ENCODE results near the gene TTC7B. TPM values are rescaled to one million over a fixed set of nuclear protein-coding genes. Genes with fewer than 3 reads are reported as not detected.

The TTC7B gene
- total and polyA plus RNA-seq, 2 experiments from 2014 or later: 7.9 to 28.6 TPM

GRCh38 chr14:90659156-90659555, 157.1 kb downstream of the TTC7B start:
- Mint-ChIP-seq H3K36me3 (ENCODE audit: low read depth) (no peaks in the 10 kb centered on the region), H3K4me1 (peaks cover 35% of the 10 kb centered on the region)
- no peak overlapping the region for H3K27ac ChIP-seq (ENCODE audit: low read depth)

More at GRCh38 chr14:90659156-90659555, 157.1 kb downstream of the TTC7B start:
- Histone ChIP-seq H4K20me1 (replicated peaks; ENCODE audit: insufficient read depth) (no peaks in the 10 kb centered on the region), H3F3A (replicated peaks; ENCODE audit: low read depth) (no peaks in the 10 kb centered on the region), H3K4me2 (no peak overlapping the region), H3K79me2 (replicated peaks; ENCODE audit: insufficient read depth) (no peaks in the 10 kb centered on the region), H3K4me1 (ENCODE audit: insufficient read depth) (peaks cover 25% of the 10 kb centered on the region), H3K9me2 (ENCODE audit: insufficient read depth) (no peaks in the 10 kb centered on the region), H3K4me3 (no peak overlapping the region), H2AFZ (no peak overlapping the region), H3K36me3 (ENCODE audit: insufficient read depth) (no peaks in the 10 kb centered on the region), H3K27me3 (ENCODE audit: insufficient read depth) (no peaks in the 10 kb centered on the region)
- TF ChIP-seq ETS1 (IDR thresholded peaks at IDR 0.05): no peak
- no peak for TF ChIP-seq ZNF462 (CRISPR knock-in tag; IDR thresholded peaks at IDR 0.05)
- TF ChIP-seq STAT1 (IDR thresholded peaks at IDR 0.05; ENCODE audit: unreplicated experiment): no peak
- TF ChIP-seq EZH2 (IDR thresholded peaks at IDR 0.05; ENCODE audit: low read depth, unreplicated experiment): no peak
- no peak for TF ChIP-seq CREB1 (CRISPR knock-in tag; IDR thresholded peaks at IDR 0.05; ENCODE audit: low read depth)
- TF ChIP-seq NANOG (IDR thresholded peaks at IDR 0.05; ENCODE audit: borderline replicate concordance): no peak
- ATAC-seq (no peak), DNase-seq (ENCODE audit: low spot score) (no peak)
- H3K27ac Mint-ChIP-seq: peak overlapping the region; percentile 11; the same call in 1 of the 2 replicates
- no peak overlapping the region for H3K4me3 Mint-ChIP-seq
- no peaks in the 10 kb centered on the region for H3K9me3 Mint-ChIP-seq
- H3K27me3 Mint-ChIP-seq (ENCODE audit: insufficient read depth, low read depth, poor library complexity): peaks cover 7% of the 10 kb centered on the region

Measured in GM23338 (cell line).